ENCODE measurements around the gene IGF2BP2.
"Not testable (repeated sequence)": the region's sequence is repeated elsewhere in the genome, so short reads cannot be mapped to it uniquely, and the experiment has no call there.

The IGF2BP2 gene

DNA sequence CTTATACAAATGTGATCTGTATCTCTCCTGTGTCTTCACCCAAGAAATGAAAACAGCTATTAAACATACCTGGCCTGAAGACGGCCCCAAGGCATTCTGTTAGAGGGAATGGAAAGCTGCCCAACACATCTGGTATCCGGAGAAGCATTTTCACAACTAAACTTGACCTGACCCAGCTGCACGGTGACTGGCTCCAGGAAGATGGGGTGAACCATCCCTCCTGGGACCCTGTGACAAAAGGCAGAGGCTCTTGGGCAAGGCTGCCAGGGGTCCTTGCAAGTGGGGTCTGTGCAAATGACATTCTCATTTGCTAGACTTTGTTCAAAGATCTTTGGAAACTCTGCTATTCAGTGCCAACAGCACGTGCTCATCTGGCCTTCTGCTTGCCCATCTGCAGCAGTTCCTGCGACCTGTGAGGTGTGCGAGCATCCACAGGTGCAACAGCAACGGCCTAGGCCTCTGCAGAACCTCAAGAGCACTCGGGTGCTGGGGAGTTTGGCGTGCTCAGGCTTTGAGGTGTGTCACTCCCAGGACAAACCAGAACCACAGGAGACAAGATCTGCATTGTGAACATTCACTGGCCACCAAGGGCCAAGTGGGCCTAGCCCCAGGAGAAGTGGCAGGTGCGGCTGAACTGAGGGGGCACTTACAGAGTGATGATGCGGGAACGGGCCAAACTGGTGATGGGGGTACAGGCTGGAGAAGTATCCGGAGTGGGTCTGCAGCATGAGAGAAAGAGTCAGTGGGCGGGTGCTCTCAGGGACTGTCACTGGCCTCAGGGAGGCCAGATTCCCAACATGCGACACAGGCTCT, 166.9 kb downstream of the IGF2BP2 start:
- no peak for DNase-seq

DNA sequence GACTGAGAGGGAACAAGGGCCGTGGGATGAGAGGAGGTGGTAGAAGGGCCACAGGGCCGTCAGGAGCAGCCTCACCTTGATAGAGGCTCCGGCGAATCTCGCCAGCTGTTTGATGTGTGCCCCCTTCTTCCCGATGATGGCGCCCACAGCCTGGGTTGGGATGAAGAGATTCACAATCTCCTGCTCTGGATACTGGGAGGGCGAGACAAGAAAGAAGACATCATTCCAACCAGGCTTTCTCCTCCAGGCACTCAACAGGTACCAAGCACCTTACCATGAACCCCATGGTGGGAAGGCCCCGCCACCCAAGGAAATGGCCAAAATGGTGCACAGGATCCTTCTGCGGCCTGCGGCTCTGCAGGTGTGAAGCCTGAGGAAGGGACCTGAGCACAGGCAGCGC, 167.6 kb downstream of the IGF2BP2 start:
- DNase-seq = no peak

DNA sequence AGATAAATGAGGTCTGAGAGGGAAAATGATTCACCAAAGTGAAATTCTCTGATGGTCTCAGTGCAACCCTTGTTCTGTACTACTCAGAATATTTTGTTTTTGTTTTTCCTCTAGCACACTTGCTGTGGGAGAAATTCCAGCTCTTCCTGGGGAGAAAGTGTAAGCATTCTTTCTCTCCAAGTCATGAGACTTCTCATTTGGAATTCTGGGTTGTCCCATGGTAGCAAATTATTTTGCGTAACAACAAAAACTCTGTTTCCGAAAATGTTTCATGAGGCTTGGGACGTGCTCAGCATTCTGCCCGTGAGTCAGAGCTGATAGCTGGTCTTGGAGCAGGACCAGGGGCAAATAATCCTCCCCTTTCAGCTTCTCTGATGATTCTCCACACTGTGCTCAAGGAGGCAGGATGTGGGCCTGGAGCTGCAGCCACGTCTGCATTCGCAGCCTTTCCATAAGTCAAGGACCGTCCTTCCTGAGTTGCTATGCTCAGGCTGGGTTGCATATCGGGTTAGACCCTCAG, 168.5 kb downstream of the IGF2BP2 start:
- DNase-seq = no peak

DNA sequence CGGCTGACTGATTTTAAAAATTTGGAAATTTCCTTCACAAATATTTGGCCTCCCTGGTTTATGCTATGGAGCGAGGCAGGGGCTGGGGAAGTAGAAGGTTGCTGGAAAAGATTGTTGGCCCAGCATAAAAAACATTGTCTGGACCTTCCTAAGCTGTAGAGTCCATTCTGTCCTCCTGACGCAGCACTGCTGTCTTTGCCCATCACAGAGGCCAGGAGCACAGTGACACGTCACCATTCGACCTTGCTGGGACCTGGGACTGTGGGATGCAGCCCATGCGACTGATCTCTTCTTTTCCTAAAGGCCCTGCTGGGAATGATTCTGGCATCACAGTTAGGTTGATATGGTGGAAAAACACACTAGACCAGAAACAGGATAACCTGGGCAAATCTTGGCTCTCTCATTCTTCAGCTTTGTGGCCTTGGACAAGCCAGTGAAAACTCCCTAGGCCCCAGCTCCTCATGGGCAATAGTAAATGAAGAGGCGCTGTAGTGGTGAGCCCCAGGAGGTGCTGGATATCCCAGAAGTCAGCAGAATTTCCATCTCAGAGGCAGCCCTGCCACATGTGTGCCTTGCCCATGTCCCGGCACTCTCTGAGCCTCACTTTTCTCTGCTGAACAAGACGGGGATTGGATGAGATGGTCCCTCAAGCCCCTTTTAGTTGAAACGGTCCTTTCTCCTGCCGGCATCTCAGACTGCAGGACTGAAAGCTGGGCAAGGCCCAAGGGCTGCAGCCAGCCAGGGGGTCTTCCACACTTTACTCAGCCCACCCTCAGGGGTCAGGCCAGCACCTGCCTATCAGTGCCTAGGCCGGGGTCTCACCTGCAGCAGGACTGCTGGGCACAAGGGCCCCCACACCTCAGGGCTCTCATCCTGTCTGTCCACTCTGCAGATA, 169.2 kb downstream of the IGF2BP2 start:
- DNase-seq = no peak

DNA sequence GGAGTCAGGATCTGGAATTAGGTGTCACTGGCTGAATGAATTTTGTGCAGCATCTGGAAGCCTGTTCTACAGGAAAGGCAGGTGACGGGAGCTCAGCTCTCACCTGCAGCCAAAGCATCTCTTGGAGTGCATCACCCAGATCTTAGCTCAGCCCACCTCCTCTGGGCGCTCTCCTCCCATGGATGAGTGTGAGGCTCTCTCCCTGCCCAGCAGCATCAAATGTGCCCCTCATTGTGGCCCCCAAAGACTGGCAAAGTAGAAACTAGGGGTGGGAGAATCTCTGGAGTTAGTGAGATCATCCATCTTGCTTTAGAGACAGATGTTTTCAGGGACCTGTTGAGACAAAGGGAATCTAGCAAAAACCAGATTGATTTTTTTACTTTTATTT, 170.1 kb downstream of the IGF2BP2 start:
- no peak for DNase-seq

DNA sequence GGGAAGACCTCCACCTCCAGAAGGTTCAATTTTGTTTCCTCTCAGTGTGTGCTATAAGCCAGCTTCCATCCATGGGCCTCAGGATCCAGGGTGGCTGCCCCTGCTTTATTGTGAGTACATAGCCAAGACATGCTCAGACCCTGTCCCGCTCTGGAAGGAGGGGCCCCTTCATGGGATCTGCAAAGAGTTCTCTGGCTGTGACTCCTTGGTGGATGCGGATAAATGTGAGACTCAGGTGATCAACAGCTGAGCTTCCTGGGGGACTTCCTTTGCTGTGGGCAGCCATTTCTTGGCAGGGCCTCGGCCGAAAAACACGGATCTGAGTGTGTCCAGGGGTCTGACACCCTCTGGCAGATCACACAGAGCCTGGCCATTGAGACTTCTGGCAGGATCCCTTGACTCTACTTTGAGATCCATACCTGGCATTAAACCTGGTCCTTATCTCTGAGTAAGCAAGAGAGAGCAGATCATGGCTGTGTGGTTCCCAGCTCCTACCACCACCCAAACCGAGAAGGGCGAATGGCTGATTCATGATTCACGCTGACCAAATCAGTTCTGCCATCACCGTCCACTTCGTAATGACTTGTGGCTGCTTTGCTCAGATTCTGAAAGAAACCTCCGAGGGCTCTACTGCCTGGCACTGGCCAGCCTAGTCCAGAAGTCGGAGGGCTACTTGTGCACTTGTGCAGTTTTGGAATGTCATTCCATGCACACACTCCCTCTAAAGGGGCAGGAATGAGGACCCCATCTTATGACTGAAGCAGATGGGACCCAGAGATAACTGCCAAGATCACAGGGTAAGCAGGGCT, 170.7 kb downstream of the IGF2BP2 start:
- no peak for DNase-seq

DNA sequence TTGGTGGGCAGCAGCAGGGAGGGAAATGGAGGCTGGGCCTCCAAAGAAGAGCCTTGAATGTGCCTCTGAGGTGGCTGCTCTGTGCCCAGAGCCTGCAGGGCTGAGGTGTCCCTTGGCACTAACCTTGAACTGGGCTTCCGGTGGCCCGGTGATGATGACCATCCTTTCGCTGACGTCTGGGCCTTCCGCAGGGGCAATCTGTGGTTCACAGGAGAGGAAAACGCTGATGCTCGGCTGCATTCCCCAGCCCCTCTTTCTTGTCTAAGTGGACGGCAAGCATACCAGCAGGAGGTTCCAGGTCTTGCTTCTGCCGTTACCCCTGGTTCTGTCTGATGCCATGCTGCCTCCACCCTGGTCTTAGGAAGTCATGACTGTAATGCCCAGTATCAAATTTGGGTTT, 172.9 kb downstream of the IGF2BP2 start:
- no peak for DNase-seq

DNA sequence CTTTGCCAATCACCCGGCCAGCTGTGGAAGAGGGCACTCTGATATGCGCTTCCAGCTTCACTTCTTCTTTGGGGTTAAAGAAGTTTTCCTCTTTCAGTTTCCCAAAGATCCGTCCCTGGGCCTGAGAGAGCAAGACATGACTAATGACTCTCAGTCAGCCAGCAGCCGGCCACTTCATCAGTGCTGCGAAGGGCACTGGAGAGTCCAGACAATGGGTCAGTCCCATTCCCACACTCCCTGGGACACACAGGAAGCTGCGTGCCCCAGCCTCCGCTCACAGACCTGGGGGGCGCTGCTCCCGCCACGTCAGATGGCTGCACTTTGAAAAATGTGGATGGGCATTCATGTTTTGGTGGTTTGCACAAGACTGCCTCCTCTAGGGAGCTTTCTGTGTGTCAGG, 175.4 kb downstream of the IGF2BP2 start:
- DNase-seq = no peak

DNA sequence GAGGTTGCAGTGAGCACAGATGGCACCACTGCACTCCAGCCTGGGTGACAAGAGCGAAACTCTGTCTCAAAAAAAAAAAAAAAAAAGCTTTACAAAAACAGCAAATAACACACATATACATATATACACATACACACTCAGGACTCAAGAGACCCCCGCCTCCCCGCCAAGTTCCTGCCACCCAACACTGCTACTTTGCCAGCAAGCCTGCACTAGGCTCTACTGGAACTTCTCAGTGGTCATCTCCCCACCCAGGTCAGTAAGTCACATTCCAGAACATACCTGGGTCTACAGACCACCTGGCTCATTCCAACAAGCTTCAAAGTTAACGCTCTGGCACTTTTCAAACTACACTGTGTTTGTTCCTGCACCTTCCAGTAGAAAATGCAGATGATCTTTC, 176.4 kb downstream of the IGF2BP2 start:
- no peak for DNase-seq

DNA sequence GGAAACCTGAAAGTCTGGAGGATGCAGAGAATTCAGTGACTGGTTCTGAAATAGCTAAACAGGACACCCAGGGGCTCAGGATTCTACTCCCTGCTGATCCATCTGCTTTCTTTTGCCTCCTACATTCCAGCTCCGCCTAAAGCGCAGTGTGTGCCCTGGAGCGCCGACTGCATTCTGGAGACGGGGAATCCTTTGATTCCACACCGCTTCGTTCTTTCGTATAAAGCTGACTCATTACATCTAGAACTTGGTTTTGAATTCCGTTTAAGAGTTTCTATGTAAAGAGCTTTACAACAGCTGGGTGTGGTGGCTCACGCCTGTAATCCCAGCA, 177.0 kb downstream of the IGF2BP2 start:
- DNase-seq = no peak

DNA sequence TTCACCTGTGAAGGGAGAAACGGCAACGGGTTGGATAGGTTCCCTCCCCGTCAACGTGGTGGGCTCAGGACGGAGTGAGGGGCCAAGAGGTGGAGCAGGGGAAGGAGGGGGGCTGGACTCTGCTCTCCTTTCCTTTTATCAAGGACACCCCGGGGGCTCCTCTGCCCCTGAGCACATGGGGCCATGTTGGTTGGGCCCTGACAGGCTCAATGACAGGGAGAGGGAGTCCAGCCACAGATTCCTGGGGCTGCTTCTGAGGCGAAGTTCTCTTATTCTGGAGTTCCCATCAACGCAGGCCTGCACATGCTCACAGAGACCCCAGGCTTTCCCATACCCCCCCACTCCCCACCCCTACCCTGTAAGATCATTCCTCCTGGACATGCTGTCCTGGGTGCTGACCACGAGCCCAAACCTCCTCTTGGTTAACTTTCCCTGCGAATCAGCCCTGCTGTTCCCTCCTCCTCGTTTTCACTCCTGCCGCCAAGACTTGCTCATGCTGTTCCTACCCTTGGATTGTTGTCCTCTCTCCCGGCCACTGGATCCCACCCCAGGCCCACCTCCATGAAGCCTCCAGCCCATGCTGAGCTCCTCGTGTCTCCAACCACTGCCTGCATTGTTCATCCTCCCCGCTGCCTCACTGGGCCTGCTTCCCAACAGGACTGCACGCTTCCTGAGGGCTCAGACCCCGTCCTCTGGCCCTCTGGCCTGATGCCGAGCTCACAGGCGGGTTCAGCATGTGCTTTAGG, 177.5 kb downstream of the IGF2BP2 start:
- DNase-seq = no peak

DNA sequence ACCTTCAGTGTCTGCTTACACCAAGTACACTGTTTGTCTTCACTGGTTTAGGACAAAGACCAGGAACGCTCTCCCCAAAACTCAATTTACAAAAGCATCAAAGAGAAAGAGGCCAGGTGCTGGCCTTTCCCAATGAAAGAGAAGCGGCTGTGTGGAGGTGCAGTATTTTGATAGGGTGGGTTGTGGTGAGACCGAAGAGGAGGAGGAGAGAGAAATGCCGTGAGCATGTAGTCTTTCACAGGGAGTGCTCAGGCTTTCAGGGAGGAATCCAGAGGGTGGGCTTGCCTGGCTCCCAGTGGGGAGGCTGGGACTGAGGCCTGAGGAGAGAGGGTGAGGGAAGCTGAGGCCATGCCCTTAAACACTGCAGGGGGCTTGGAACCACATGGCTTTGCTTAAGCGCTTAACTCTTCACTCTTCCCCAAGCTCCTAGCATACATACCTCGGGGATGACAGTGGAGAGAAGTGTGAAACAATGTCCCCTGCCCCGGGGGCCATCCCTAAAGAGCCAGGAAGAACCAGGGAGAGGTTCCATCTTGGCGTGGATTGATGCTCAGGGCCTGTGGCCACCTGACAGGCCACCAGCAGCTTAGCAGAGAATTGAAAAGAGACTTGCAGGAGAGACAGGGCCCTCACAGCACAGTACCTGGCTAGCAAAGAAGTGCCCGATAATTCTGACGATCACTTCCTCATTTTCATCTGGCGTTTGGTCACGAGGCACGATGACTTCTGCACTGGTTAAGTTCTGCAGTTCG, 178.3 kb downstream of the IGF2BP2 start:
- no peak for DNase-seq

DNA sequence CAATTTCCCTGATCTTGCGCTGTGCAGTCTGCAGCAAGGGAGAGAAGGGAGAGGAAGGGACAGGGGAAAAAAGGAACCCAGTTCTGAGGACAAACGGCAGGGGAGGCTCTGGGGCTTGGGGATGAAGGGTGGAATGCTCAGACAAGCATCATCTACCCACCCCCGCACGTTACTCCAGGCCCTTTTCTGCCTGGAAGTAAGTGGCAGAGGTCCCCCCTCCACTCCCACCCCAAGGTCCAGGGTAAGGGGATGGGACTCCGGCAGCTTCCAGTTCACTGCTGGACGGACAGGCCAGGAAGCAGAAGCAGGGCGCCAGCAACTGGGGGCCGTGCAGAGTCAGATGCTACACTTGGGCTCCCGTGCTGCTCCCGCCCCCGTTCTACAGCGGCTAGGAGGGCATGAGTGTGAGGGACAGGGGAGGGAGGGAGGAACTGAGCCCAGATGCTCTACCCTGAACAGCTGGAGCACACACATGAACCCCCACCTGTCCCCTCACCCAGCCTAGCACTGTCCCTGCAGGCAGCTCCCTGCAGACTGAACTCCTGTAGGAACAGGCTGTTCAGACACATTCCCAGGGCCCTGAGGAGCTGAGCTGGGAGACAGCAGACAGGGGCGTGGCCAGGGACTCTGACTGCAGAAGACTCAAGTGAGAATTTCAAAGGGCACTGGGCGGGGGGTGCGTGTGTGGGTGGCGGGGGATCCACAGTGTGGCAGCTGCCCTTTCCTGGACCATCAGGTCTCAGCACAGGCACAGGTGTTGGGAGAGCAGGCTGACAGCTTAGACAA, 179.1 kb downstream of the IGF2BP2 start:
- no peak for DNase-seq

DNA sequence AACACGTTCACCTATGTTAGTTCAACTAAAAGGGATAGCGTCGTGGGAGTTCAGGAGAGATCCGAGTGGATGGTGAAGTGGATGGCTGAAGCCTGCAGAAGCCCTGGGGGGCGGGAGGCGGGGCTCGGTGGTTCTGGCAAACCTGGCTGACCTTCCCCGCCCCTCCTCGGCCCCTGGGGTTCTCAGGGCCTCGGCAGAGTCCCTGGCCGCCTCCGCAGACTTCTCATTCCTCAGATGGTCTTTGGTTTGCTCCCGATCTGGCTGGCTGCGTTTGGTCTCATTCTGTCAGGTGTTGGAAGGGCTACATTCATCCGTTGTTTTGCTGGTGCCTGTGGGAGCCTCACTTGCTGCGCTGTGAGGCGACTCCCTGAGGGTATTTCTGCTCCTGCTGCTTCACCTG, 179.7 kb downstream of the IGF2BP2 start:
- not testable (repeated sequence) for DNase-seq

DNA sequence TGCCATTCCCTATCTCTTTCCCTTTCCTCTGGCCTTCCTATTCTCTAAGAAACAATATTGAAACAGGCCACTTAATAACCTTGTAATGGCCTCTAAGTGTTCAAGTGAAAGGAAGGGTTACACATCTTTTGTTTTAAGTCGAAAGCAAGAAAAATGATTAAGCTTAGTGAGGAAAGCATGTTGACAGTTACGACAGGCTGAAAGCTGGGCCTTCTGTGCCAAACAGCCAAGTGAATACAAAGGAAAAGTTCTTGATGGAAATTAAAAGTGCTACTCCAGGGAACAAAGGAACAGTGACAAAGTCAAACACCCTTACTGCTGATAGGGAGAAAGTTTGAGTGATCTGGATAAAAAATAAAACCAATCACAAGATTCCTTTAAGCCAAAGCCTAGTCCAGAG, 184.5 kb downstream of the IGF2BP2 start:
- no peak for DNase-seq

DNA sequence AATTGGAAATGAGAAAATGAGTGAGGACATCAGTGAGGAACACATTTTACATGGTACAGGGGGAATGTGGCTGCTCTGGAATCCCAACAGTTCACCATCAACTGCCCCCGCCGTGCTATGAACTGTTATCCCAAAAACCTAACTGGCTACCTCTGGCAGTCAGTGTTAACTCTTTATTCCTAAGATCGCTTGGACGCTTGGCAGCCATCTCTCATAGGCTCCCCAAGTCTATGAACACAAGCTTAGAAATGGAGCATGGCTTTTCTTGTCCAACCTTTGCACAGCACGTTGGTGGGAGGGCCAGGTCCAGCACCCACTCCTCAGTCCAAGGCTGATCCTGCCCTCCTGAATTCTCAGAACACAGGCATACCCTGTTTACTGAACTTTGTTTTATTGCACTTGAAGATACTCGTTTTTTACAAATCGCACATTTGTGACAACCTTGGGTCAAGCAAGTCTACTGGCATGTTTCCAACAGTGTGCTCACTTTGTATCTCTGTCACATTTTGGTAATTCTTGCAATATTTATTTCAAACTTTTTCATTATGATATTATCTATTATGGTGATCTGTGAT, 185.1 kb downstream of the IGF2BP2 start:
- DNase-seq = no peak

DNA sequence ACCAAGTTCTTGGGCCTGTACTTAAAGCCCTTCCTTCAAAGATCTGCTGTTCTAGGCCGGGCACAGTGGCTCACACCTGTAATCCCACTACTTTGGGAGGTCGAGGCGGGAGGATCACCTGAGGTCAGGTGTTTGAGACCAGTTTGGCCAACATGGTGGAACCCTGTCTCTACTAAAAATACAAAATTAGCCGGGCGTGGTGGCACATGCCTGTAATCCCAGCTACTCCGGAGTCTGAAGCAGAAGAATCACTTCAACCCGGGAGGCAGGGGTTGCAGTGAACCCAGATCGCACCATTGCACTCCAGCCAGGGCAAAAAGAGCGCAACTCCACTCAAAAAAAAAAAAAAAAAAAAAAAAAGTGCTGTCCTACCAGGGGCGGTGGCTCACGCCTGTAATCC, 186.2 kb downstream of the IGF2BP2 start:
- DNase-seq = not testable (repeated sequence)

DNA sequence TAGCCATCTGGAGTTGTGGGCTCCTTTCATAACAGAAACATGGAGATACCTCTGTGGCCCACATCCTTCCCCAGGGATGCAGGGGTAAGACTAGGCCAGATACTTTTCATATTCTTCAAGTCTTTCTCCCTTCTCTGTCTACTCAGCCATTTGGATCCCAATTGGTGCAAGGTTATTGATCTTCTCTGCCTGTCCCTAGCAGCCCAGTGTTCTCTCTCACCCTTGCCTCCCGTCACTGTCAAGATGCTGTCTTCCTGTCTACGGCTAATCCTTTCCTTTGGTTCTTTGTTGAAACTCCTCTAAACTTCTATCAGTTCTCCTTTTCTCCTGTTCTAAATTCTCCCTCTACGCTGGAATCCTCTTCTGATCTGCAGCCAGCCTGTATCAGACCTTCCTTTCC, 187.5 kb downstream of the IGF2BP2 start:
- no peak for DNase-seq

DNA sequence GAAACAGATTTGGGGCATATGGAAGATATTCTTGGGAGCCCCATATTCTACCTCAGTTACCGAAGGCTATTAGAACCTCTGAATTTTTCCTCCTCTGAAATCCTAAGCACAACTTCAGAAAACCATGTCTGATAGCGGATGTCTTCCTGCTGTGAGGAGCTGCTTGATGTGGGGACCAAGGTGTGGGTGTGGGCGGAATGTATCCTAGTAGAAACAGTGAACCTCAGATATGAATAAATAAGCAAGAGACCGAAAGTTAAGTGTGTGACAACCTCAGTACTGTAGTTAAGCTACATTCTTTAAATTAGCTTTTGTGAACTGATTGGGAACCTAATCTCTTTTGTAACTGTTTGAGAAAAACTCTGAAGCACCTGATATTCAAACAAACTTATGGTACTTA, 191.8 kb downstream of the IGF2BP2 start:
- DNase-seq = no peak

DNA sequence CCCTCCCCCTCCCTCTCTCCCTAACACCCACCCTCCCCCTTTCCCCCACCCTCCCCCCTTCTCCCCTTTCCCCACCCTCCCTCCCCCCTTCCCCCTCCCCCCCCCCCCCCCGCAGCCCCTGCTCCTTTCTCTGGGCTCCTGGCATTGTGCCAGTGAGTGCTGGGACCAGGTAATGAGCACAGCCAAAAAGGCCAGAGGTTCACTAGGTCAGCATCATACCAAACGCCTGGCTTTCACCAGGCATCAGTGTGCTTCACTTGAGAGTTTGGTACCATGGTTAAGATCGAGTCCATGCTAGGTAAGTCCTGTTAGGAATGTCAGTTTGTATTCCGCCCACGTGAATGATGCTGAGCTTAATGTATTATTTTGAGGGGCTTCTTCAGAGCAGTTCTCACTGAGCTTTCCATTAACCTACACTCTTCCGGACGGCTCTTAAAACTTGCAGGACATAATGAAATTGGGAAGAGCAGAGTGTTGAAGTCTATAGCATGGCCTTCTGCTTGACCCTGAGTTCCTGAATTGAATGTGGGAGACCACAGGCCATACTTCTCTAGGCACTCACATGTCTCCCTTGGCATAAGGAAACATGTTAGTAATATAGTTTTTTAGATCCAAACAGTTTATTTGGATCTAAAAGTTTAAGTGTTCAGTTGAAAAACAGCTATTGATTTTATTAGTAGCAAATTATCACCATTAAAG, 193.2 kb downstream of the IGF2BP2 start:
- no peak for DNase-seq
